H1 (cell line): ENCODE measurements around the gene FBH1. TPM values are rescaled to one million over a fixed set of nuclear protein-coding genes. Genes with fewer than 3 reads are reported as not detected.

Experiments
- ATF3 ChIP-seq: IDR thresholded peaks from 2 replicates; pipeline ENCODE4 v1.6.1; 2011; ENCODE audit warnings: low read depth, mild to moderate bottlenecking, low read length; ENCODE audit not compliant: insufficient read depth
- E2F6 ChIP-seq: IDR thresholded peaks from 2 replicates; pipeline ENCODE4 v1.6.1; 2012; ENCODE audit warnings: inconsistent platforms
- JUN ChIP-seq: IDR thresholded peaks from 2 replicates; pipeline ENCODE4 v1.6.1; 2011; ENCODE audit warnings: low read depth, mild to moderate bottlenecking, improper control_type of control experiment, low read length
- MAX ChIP-seq: IDR thresholded peaks from 2 replicates; pipeline ENCODE4 v1.6.1; 2012; ENCODE audit warnings: inconsistent platforms
- SIRT6 ChIP-seq: IDR thresholded peaks from one replicate; pipeline ENCODE4 v1.7.1; 2012; ENCODE audit warnings: low read length, inconsistent platforms
- TAF7 ChIP-seq: optimal IDR thresholded peaks from 2 replicates; pipeline ENCODE3; 2011; ENCODE audit warnings: low read depth, mild to moderate bottlenecking, inconsistent platforms, low read length, moderate library complexity, borderline replicate concordance
- TBP ChIP-seq: IDR thresholded peaks from 2 replicates; pipeline ENCODE4 v1.6.1; 2011; ENCODE audit warnings: low read depth, low read length, improper control_type of control experiment
- polyA plus RNA-seq, 7 experiments: library from polyadenylated mRNA; depleted of rRNA in 3 of 7; stranded (reverse) in 5 of 7; unstranded in 2 of 7; fragments of >200 nt in 5 of 7; fragments of 200-250 nt in 2 of 7; gene quantifications; 1 replicate in 5 of 7; 2 replicates in 1 of 7; 4 replicates in 1 of 7; pipeline versions ENCODE4 v1.2.1 to v1.2.3, GENCODE V29; 2011 to 2013; ENCODE audit warnings: missing spikeins in 2 of 7, mixed read lengths in 2 of 7
- total RNA-seq: library from RNA; stranded (reverse); fragmentation: NEBNext Ultra II Directional; extraction: Animal tissue kit (Norgen Biotek cat#: 25700); gene quantifications from 2 replicates; pipeline ENCODE4 v1.2.1, GENCODE V29; 2021

FBH1 gene
- total and polyA plus RNA-seq, 2 of the 8 experiments (the other 6 are each of a cell fraction or from before 2014, with no cell fraction given): 31.1 to 51.8 TPM

- TF ChIP-seq SIRT6 (no peak), E2F6 (no peak), MAX (no peak), TAF7 (no peak), ATF3 (no peak), TBP (no peak), JUN (no peak)
These were observed 10.2 kb downstream of the FBH1 start (continued) for GRCh38 chr10:5900247-5900646.
